H1 (cell line): ENCODE results near the gene CAMSAP1. TPM values are rescaled to one million over a fixed set of nuclear protein-coding genes. Genes with fewer than 3 reads are reported as not detected.
A peak's percentile ranks its signal among the peaks of the same experiment; 100 is the strongest.

Experiments
- CTCF ChIA-PET: fragments of 300-600 bp; sonication (Branson Sonifier 250); formaldehyde crosslinking; loops from one replicate; lab custom pipeline; 2021; ENCODE audit not compliant: partially characterized antibody; lab: Charles Lee
- POLR2A ChIA-PET: fragments of 300-600 bp; sonication (Branson Sonifier 250); formaldehyde crosslinking; loops from one replicate; lab custom pipeline; 2021; ENCODE audit warnings: inconsistent platforms; ENCODE audit not compliant: partially characterized antibody; lab: Charles Lee
- DNase-seq, 2 experiments: peaks; one replicate each; pipeline versions ENCODE4 v3.0.0 to v3.0.0-alpha.2; 2010 to 2022; ENCODE audit warnings: low spot score in 2 of 2, low read depth in 1 of 2, mixed read lengths in 1 of 2
- FAIRE-seq: peaks from 2 replicates; lab custom pipeline; 2011; peaks lifted over from hg19 to GRCh38; lab: Jason Lieb, UNC
- H2AFZ ChIP-seq: 2 replicates; pipeline ENCODE4 v1.8.1; 2012; ENCODE audit warnings: low read length, inconsistent platforms
- H2AK5ac ChIP-seq: 2 replicates; pipeline ENCODE4 v1.6.1; 2013; ENCODE audit warnings: low read depth, low read length
- H2BK120ac ChIP-seq: replicated peaks from 2 replicates; pipeline ENCODE3; 2013; ENCODE audit warnings: low read depth, low read length, inconsistent platforms
- H2BK12ac ChIP-seq: 2 replicates; pipeline ENCODE4 v1.6.1; 2013; ENCODE audit warnings: low read depth, low read length
- H2BK15ac ChIP-seq: 2 replicates; pipeline ENCODE4 v1.6.1; 2013; ENCODE audit warnings: low read length
- H2BK20ac ChIP-seq: 2 replicates; pipeline ENCODE4 v1.6.1; 2013; ENCODE audit warnings: low read length
- H2BK5ac ChIP-seq: 2 replicates; pipeline ENCODE4 v1.6.1; 2013; ENCODE audit warnings: low read depth, low read length
- H3K14ac ChIP-seq: 2 replicates; pipeline ENCODE4 v1.6.1; 2013; ENCODE audit warnings: inconsistent platforms; ENCODE audit not compliant: insufficient read length
- H3K18ac ChIP-seq: 2 replicates; pipeline ENCODE4 v1.6.1; 2013; ENCODE audit warnings: low read length; ENCODE audit errors: extremely low read depth
- H3K23ac ChIP-seq: 2 replicates; pipeline ENCODE4 v1.6.1; 2013; ENCODE audit warnings: inconsistent platforms; ENCODE audit not compliant: insufficient read length
- H3K23me2 ChIP-seq: 2 replicates; pipeline ENCODE4 v1.6.1; 2013; ENCODE audit warnings: low read depth, low read length
- H3K27ac ChIP-seq: 2 replicates; pipeline ENCODE4 v1.6.1; 2011; ENCODE audit warnings: low read depth, low read length, inconsistent platforms
- H3K27me3 ChIP-seq, 4 experiments: replicated peaks in 1 of 4; 1 replicate in 1 of 4; 2 replicates in 3 of 4; pipeline versions ENCODE4 v1.6.1 to v1.8.1; 2011 to 2013; ENCODE audit warnings: low read length in 3 of 4, mild to moderate bottlenecking in 3 of 4, inconsistent platforms in 2 of 4, mixed read lengths in 2 of 4, moderate library complexity in 1 of 4; ENCODE audit not compliant: control insufficient read depth in 3 of 4, insufficient read depth in 3 of 4; ENCODE audit errors: extremely low read depth in 1 of 4
- H3K36me3 ChIP-seq, 4 experiments: 2 replicates each; pipeline versions ENCODE4 v1.6.1 to v1.8.1; 2011 to 2013; ENCODE audit warnings: mild to moderate bottlenecking in 4 of 4, low read length in 3 of 4, moderate library complexity in 2 of 4, control low read depth in 1 of 4, inconsistent platforms in 1 of 4; ENCODE audit not compliant: insufficient read depth in 4 of 4, control insufficient read depth in 2 of 4
- H3K4ac ChIP-seq: replicated peaks from 2 replicates; pipeline ENCODE3; 2013; ENCODE audit warnings: low read length, low read depth, mixed read lengths, inconsistent platforms; ENCODE audit not compliant: insufficient read length
- H3K4me1 ChIP-seq, 4 experiments: replicated peaks in 1 of 4; 1 replicate in 1 of 4; 2 replicates in 3 of 4; pipeline versions ENCODE4 v1.6.1 to v1.8.1; 2011 to 2013; ENCODE audit warnings: low read length in 3 of 4, inconsistent platforms in 2 of 4, mixed read lengths in 1 of 4; ENCODE audit not compliant: insufficient read depth in 4 of 4, control insufficient read depth in 3 of 4
- H3K4me2 ChIP-seq, 2 experiments: 2 replicates each; pipeline versions ENCODE4 v1.6.1 to v1.8.1; 2011 to 2013; ENCODE audit warnings: low read depth in 2 of 2, low read length in 2 of 2, control low read depth in 1 of 2, inconsistent platforms in 1 of 2, mild to moderate bottlenecking in 1 of 2; ENCODE audit not compliant: insufficient read depth in 1 of 2
- H3K4me3 ChIP-seq, 4 experiments: fragments of 200-600, 300-600 bp in 1 of 4; sonication (generic), shearing (Covaris generic), sonication (Bioruptor Twin) in 1 of 4; 2 replicates each; pipeline versions ENCODE4 v1.5.1 to v1.8.1; 2011 to 2016; ENCODE audit warnings: low read length in 4 of 4, low read depth in 3 of 4, control low read depth in 2 of 4, inconsistent platforms in 2 of 4, mild to moderate bottlenecking in 2 of 4, mixed read lengths in 1 of 4, moderate library complexity in 1 of 4; ENCODE audit not compliant: insufficient read depth in 2 of 4; ENCODE audit errors: extremely low read depth in 1 of 4
- H3K56ac ChIP-seq: replicated peaks from 2 replicates; pipeline ENCODE3; 2013; ENCODE audit warnings: low read depth, mild to moderate bottlenecking, mixed read lengths, low read length, inconsistent platforms; ENCODE audit not compliant: insufficient read length
- H3K79me1 ChIP-seq: 2 replicates; pipeline ENCODE4 v1.6.1; 2013; ENCODE audit warnings: low read depth, low read length, control low read depth
- H3K79me2 ChIP-seq, 2 experiments: 2 replicates each; pipeline versions ENCODE4 v1.6.1 to v1.8.1; 2012 to 2013; ENCODE audit warnings: low read length in 2 of 2, mild to moderate bottlenecking in 2 of 2, inconsistent platforms in 1 of 2; ENCODE audit not compliant: insufficient read depth in 2 of 2, control insufficient read depth in 1 of 2
- H3K9ac ChIP-seq, 4 experiments: replicated peaks in 1 of 4; 1 replicate in 1 of 4; 2 replicates in 3 of 4; pipeline versions ENCODE4 v1.6.1 to v1.8.1; 2011 to 2013; ENCODE audit warnings: low read depth in 3 of 4, low read length in 3 of 4, control low read depth in 2 of 4, mild to moderate bottlenecking in 2 of 4, moderate library complexity in 2 of 4, inconsistent platforms in 1 of 4; ENCODE audit errors: extremely low read depth in 1 of 4
- H3K9me3 ChIP-seq, 2 experiments: 2 replicates each; pipeline versions ENCODE4 v1.6.1 to v1.8.1; 2012 to 2013; ENCODE audit warnings: mild to moderate bottlenecking in 2 of 2, moderate library complexity in 2 of 2, control low read depth in 1 of 2, inconsistent platforms in 1 of 2, low read depth in 1 of 2, low read length in 1 of 2, mixed read lengths in 1 of 2; ENCODE audit not compliant: insufficient read depth in 2 of 2
- H4K20me1 ChIP-seq, 2 experiments: replicated peaks in 1 of 2; 2 replicates each; pipeline versions ENCODE3 to v1.8.1; 2011 to 2013; ENCODE audit warnings: inconsistent platforms in 2 of 2, low read length in 2 of 2, mild to moderate bottlenecking in 1 of 2; ENCODE audit not compliant: insufficient read depth in 2 of 2, control insufficient read depth in 1 of 2
- H4K5ac ChIP-seq: 2 replicates; pipeline ENCODE4 v1.6.1; 2013; ENCODE audit warnings: low read length, low read depth, mixed read lengths, inconsistent platforms; ENCODE audit not compliant: insufficient read length
- H4K8ac ChIP-seq: 2 replicates; pipeline ENCODE4 v1.8.0; 2013; ENCODE audit warnings: mild to moderate bottlenecking, moderate library complexity, low read length, inconsistent platforms; ENCODE audit not compliant: insufficient read depth; ENCODE audit errors: extremely low read depth
- H4K91ac ChIP-seq: replicated peaks from 2 replicates; pipeline ENCODE3; 2013; ENCODE audit warnings: low read length, mixed read lengths, inconsistent platforms; ENCODE audit not compliant: insufficient read length
- ATF3 ChIP-seq: IDR thresholded peaks from 2 replicates; pipeline ENCODE4 v1.6.1; 2011; ENCODE audit warnings: low read depth, mild to moderate bottlenecking, low read length; ENCODE audit not compliant: insufficient read depth
- CBX5 ChIP-seq: fragments of 300-800, 300-1000 bp; sonication (generic); IDR thresholded peaks from 2 replicates; pipeline ENCODE4 v1.7.1; 2016; ENCODE audit warnings: antibody characterized with exemption, low read length, low read depth
- CBX8 ChIP-seq: fragments of 300-800, 300-1000 bp; sonication (generic); IDR thresholded peaks from 2 replicates; pipeline ENCODE4 v1.7.1; 2016; ENCODE audit warnings: low read depth, low read length, borderline replicate concordance
- EGR1 ChIP-seq: IDR thresholded peaks from 2 replicates; pipeline ENCODE4 v1.6.1; 2011; ENCODE audit warnings: low read depth, low read length, borderline replicate concordance
- GABPA ChIP-seq: IDR thresholded peaks from 2 replicates; pipeline ENCODE4 v1.6.1; 2011; ENCODE audit warnings: mild to moderate bottlenecking, low read length, moderate library complexity, borderline replicate concordance; ENCODE audit not compliant: insufficient read depth
- GTF2F1 ChIP-seq: IDR thresholded peaks from 2 replicates; pipeline ENCODE4 v1.6.1; 2012; ENCODE audit warnings: low read depth, low read length, improper control_type of control experiment, borderline replicate concordance
- PHF8 ChIP-seq: fragments of 200-600 bp; sonication (generic); conservative IDR thresholded peaks from 2 replicates; pipeline ENCODE4 v1.7.1; 2012; ENCODE audit warnings: low read depth, mild to moderate bottlenecking, inconsistent platforms, low read length, moderate library complexity
- POLR2AphosphoS5 ChIP-seq: IDR thresholded peaks from 2 replicates; pipeline ENCODE4 v1.6.1; 2011; ENCODE audit warnings: low read depth, low read length
- RAD21 ChIP-seq, 2 experiments: IDR thresholded peaks in 1 of 2; conservative IDR thresholded peaks in 1 of 2; 2 replicates each; pipeline ENCODE4 v1.6.1; 2011; ENCODE audit warnings: low read depth in 2 of 2, low read length in 2 of 2, improper control_type of control experiment in 1 of 2, inconsistent platforms in 1 of 2, mild to moderate bottlenecking in 1 of 2, moderate library complexity in 1 of 2
- RBBP5 ChIP-seq: IDR thresholded peaks from 2 replicates; pipeline ENCODE4 v1.7.1; 2012; ENCODE audit warnings: low read depth, mild to moderate bottlenecking, inconsistent platforms, low read length, moderate library complexity, borderline replicate concordance
- SIRT6 ChIP-seq: IDR thresholded peaks from one replicate; pipeline ENCODE4 v1.7.1; 2012; ENCODE audit warnings: low read length, inconsistent platforms
- SP2 ChIP-seq: IDR thresholded peaks from 2 replicates; pipeline ENCODE4 v1.6.1; 2012; ENCODE audit warnings: mild to moderate bottlenecking, low read length, inconsistent platforms
- TAF1 ChIP-seq: IDR thresholded peaks from 2 replicates; pipeline ENCODE4 v1.6.1; 2011; ENCODE audit warnings: mild to moderate bottlenecking, low read depth, low read length
- WGBS, 2 experiments: shearing (Covaris generic) in 1 of 2; methylation state at CpG; one replicate each; pipeline versions ENCODE4 v1.1.6 to v1.1.7; 2013 to 2015; ENCODE audit warnings: low lambda C conversion rate in 2 of 2, mixed read lengths in 2 of 2, inconsistent platforms in 1 of 2, low coverage in 1 of 2, missing lambda C conversion rate in 1 of 2; ENCODE audit not compliant: insufficient replicate concordance in 2 of 2, insufficient coverage in 1 of 2, insufficient read length in 1 of 2; ENCODE audit errors: extremely low coverage in 1 of 2, missing lambda C conversion rate in 1 of 2; 5-methylcytosine and 5-hydroxymethylcytosine counted together
- polyA plus RNA-seq, 7 experiments: library from polyadenylated mRNA; depleted of rRNA in 3 of 7; stranded (reverse) in 5 of 7; unstranded in 2 of 7; fragments of >200 nt in 5 of 7; fragments of 200-250 nt in 2 of 7; gene quantifications; 1 replicate in 5 of 7; 2 replicates in 1 of 7; 4 replicates in 1 of 7; pipeline versions ENCODE4 v1.2.1 to v1.2.3, GENCODE V29; 2011 to 2013; ENCODE audit warnings: missing spikeins in 2 of 7, mixed read lengths in 2 of 7
- total RNA-seq: library from RNA; stranded (reverse); fragmentation: NEBNext Ultra II Directional; extraction: Animal tissue kit (Norgen Biotek cat#: 25700); gene quantifications from 2 replicates; pipeline ENCODE4 v1.2.1, GENCODE V29; 2021

CAMSAP1 gene
- total and polyA plus RNA-seq, 2 of the 8 experiments (the other 6 are each of a cell fraction or from before 2014, with no cell fraction given): 13.4 to 44.0 TPM

- H3K79me1 ChIP-seq: peaks cover 4% of the 10 kb centered on the region; the same call in 1 of the 2 replicates
- no peaks in the 10 kb centered on the region for H3K79me2 ChIP-seq
- H4K5ac ChIP-seq: no peak overlapping the region
- H2BK15ac ChIP-seq: no peak overlapping the region
- no peak overlapping the region for H2AFZ ChIP-seq
- H3K36me3 ChIP-seq: no peaks in the 10 kb centered on the region
- H3K27me3 ChIP-seq: no peaks in the 10 kb centered on the region
- H4K8ac ChIP-seq: no peak overlapping the region
- H3K4me1 ChIP-seq: peaks cover 0 to 4% (median 0%) of the 10 kb centered on the region in 4 experiments; a peak in 1 of 7 replicates
- no peak overlapping the region for H3K4ac ChIP-seq
- no peak overlapping the region for H3K4me3 ChIP-seq
- WGBS, 2 experiments: 91% methylated on average over 18 of the region's 18 CpGs; no CpG with 5 or more reads in 1 of the 2 experiments
- CTCF ChIA-PET: interaction anchor here (0.7 to 2.2 kb wide), 7 partner anchors 13 to 341 kb away, joined by 3 to 6 read pairs (median 3); no protein-coding TSS in a partner anchor
- H3K9me3 ChIP-seq: no peaks in the 10 kb centered on the region
- H2BK120ac ChIP-seq: no peak overlapping the region
- TF ChIP-seq POLR2AphosphoS5 (no peak), EGR1 (no peak), SP2 (no peak), RBBP5 (no peak), GABPA (no peak), ATF3 (no peak), TAF1 (no peak), RAD21 (IDR thresholded peaks at IDR 0.05 in 1 of 2, conservative IDR thresholded peaks at IDR 0.05 in 1 of 2; ENCODE audit: low read depth in 2 of 2, low read length in 2 of 2) (no peak), GTF2F1 (no peak), CBX5 (no peak), PHF8 (no peak), SIRT6 (no peak), CBX8 (no peak)
- POLR2A ChIA-PET: interaction anchor here (0.5 kb wide), 1 partner anchor 169 kb away, joined by 3 read pairs; no protein-coding TSS in a partner anchor
- H3K23ac ChIP-seq: no peak overlapping the region
- no peak overlapping the region for H3K14ac ChIP-seq
- no peak overlapping the region for H2BK20ac ChIP-seq
- H3K18ac ChIP-seq: no peak overlapping the region
- H4K91ac ChIP-seq: no peak overlapping the region
- H2BK12ac ChIP-seq: no peak overlapping the region
- H3K27ac ChIP-seq: no peak overlapping the region
- DNase-seq (no peak), FAIRE-seq (no peak)
- H3K23me2 ChIP-seq: no peaks in the 10 kb centered on the region
- no peak overlapping the region for H2AK5ac ChIP-seq
- H4K20me1 ChIP-seq: peaks cover 0 to 7% of the 10 kb centered on the region in 2 experiments
- no peak overlapping the region for H3K56ac ChIP-seq
- H2BK5ac ChIP-seq: peak overlapping the region; percentile 66; the same call in 1 of the 2 replicates
- no peak overlapping the region for H3K9ac ChIP-seq
- H3K4me2 ChIP-seq: no peak overlapping the region
These were observed 104.4 kb downstream of the CAMSAP1 start for GRCh38 chr9:135802876-135803419.
